ENCODE measurements around the gene CTSE.
"Not testable (repeated sequence)": the region's sequence is repeated elsewhere in the genome, so short reads cannot be mapped to it uniquely, and the experiment has no call there.

Gene CTSE

GRCh38 chr1:206023695-206024094, at the start of gene CTSE:
Gene CTSE, minus strand, starts transcription at chr1:206023895. Its CDS starts 104 bp downstream, at chr1:206023791.
- DNase-seq (ENCODE audit: low read depth): no peak

GRCh38 chr1:206070627-206071304, 47.1 kb upstream of the CTSE start:
- no peak for DNase-seq (ENCODE audit: low read depth)

- DNase-seq (ENCODE audit: low read depth): no peak
Measured at GRCh38 chr1:206068314-206068713, 44.6 kb upstream of the CTSE start.

- DNase-seq (ENCODE audit: low read depth): no peak
Measured at GRCh38 chr1:206067486-206068227, 44.0 kb upstream of the CTSE start.

GRCh38 chr1:206066479-206067171, 42.9 kb upstream of the CTSE start:
- no peak for DNase-seq (ENCODE audit: low read depth)

GRCh38 chr1:206065547-206066145, 42.0 kb upstream of the CTSE start:
- no peak for DNase-seq (ENCODE audit: low read depth)

GRCh38 chr1:206064501-206064900, 40.8 kb upstream of the CTSE start:
- DNase-seq (ENCODE audit: low read depth): not testable (repeated sequence)

GRCh38 chr1:206064001-206064400, 40.3 kb upstream of the CTSE start:
- DNase-seq (ENCODE audit: low read depth): not testable (repeated sequence)

GRCh38 chr1:206062464-206062863, 38.8 kb upstream of the CTSE start:
- no peak for DNase-seq (ENCODE audit: low read depth)

- DNase-seq (ENCODE audit: low read depth): no peak
Measured at GRCh38 chr1:206060844-206061243, 37.1 kb upstream of the CTSE start.

GRCh38 chr1:206059355-206059915, 35.7 kb upstream of the CTSE start:
- no peak for DNase-seq (ENCODE audit: low read depth)

GRCh38 chr1:206058927-206059292, 35.2 kb upstream of the CTSE start:
- DNase-seq (ENCODE audit: low read depth): no peak

- not testable (repeated sequence) for DNase-seq (ENCODE audit: low read depth)
Measured at GRCh38 chr1:206058289-206058926, 34.7 kb upstream of the CTSE start.

GRCh38 chr1:206055639-206056323, 32.1 kb upstream of the CTSE start:
- DNase-seq (ENCODE audit: low read depth): not testable (repeated sequence)

- DNase-seq (ENCODE audit: low read depth): not testable (repeated sequence)
Measured at GRCh38 chr1:206055069-206055625, 31.5 kb upstream of the CTSE start.

GRCh38 chr1:206053616-206054015, 29.9 kb upstream of the CTSE start:
- DNase-seq (ENCODE audit: low read depth): not testable (repeated sequence)

- not testable (repeated sequence) for DNase-seq (ENCODE audit: low read depth)
Measured at GRCh38 chr1:206052919-206053610, 29.4 kb upstream of the CTSE start, which contains the start of gene RHEX. Gene RHEX, plus strand, starts transcription at chr1:206053173. Its CDS starts 44,656 bp downstream, at chr1:206097829.

GRCh38 chr1:206052231-206052865, 28.7 kb upstream of the CTSE start:
- DNase-seq (ENCODE audit: low read depth): not testable (repeated sequence)

GRCh38 chr1:206050655-206051235, 27.1 kb upstream of the CTSE start:
- DNase-seq (ENCODE audit: low read depth): peak; percentile 24

Data from stimulated activated CD8-positive, alpha-beta memory T cell treated with anti-CD3 and anti-CD28 coated beads, Interleukin-4, amount 100 ng/mL, for 24 hours (primary cell).